DMS 273 (cell line): ENCODE measurements around the gene TOP2B.
A peak's percentile ranks its signal among the peaks of the same experiment; 100 is the strongest.

ENCODE experiments used
- DNase-seq: peaks from one replicate; lab custom pipeline; 2025; ENCODE audit not compliant: unreplicated experiment; lab: John Stamatoyannopoulos, UW

TOP2B gene

GRCh38 chr3:25584011-25584789, 80.5 kb downstream of the TOP2B start:
- DNase-seq: no peak

- DNase-seq: no peak
Observed at GRCh38 chr3:25583343-25583742, 81.4 kb downstream of the TOP2B start.

GRCh38 chr3:25582242-25582641, 82.5 kb downstream of the TOP2B start:
- DNase-seq: no peak

DNA sequence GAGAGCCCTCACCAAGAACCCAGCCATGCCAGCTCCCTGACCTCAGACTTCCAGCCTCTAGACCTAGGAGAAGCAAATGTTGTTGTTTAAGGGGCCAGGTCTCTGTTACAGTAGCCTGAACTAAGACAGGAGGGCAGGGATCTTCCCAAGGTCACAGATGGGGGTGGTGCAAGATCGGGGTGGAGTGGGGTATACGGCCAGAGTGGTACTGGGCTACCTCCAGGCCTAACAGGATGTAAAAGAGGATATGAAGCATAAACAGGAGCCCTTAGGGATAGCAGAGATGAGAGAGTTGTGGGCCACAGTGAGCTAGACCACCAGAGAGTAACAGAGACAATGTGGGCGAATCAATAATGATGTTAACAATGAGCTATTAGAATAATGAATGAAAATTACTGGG, 82.9 kb downstream of the TOP2B start:
- DNase-seq: no peak

GRCh38 chr3:25581335-25581734, 83.4 kb downstream of the TOP2B start:
- no peak for DNase-seq

GRCh38 chr3:25580534-25580933, 84.2 kb downstream of the TOP2B start:
- DNase-seq: no peak

GRCh38 chr3:25578059-25578458, 86.6 kb downstream of the TOP2B start:
- no peak for DNase-seq

DNA sequence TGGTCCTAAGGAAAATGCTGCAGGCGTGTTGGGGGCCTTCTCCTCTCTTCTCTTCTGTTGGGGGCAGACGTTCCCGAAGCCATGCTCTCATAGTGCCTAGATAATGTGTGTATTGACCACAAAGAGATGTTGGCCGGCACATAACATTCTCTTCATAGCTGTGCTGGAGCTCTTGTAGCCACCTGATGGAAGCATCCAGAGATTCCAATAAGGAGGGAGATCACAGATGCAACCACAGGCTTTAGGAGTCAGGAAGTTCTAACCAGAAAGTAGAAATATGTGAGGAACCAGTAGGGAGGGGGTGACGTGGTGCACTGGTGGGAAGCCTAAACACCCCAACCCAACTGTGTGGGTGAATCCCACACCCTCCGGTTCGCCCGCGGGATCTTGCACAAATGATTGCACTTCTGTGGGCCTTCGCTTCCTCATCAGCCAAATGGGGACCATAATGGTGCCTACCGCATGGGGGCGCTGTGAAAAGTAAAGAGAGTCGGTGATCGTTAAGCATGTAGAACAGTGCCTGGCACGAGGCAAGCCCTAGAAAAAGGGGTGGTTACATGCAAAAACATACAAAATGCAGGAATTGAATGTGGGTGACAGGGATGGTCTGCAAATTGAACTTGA, 87.8 kb downstream of the TOP2B start:
- DNase-seq: no peak

DNA sequence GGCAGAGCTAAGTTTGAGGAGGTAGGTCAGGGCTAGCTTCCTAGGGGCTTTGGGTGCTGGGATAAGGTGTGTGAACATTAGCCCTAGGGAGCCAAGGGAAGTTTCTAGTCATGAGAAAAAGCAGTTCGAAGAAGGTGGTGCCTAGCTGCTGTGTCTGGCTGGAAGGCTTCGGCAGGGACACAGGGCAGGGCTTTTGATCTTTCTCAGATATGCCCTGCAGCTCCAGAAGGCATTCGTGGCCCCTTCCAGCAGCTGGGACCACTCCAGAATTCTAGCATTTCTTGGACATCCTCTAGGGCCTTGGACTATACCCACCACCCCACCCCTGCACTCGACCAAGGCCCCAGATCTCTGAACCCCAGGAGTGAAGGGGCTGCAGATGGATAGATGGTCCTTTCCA, 88.6 kb downstream of the TOP2B start:
- DNase-seq: no peak

DNA sequence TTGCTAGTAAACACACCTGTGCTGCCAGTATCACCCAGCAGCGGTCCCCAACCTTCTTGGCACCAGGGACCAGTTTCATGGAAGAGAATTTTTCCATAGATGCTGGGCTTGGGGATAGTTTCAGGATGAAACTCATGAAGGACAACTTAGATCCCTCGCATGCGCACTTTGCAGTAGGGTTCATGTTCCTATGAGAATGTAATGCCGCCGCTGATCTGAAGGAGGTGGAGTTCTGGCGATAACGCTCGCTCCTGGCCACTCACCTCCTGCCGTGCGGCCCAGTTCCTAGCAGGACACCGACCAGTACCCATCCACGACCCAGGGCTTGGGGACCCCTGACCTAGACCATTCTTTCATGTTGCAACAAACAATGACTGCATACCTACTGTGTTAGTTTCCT, 89.7 kb downstream of the TOP2B start:
- no peak for DNase-seq

DNA sequence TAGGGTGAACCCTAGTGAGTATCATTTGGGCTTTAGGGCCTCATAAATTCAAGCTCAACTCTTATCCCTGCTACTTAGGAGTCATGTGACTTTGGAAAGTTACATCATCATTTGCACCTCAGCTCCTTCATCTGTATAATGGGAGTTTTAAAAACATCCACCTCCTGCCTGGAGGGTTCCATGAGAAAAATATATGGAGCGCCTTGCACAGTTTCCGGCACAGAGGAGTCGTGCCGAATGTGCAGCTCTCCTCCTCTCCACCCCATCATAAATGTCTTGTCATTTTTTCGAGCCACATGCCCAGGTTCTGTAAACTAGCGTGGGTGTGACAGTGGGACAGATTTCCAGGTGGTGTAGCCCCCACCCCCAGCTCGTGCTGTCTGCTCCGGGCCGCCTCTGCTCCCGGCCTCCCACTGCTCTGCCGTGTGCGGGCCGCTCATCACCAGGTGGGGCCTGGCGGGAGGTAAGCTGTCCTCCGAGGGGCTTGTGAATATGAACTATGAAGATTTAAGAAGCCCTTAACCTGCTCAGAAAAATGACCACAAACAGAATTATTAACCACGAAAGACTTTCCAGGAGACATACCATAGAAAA, 90.4 kb downstream of the TOP2B start:
- DNase-seq: no peak

- no peak for DNase-seq
Observed at GRCh38 chr3:25573386-25574171, 91.1 kb downstream of the TOP2B start.

GRCh38 chr3:25572919-25573385, 91.8 kb downstream of the TOP2B start:
- DNase-seq: no peak

DNA sequence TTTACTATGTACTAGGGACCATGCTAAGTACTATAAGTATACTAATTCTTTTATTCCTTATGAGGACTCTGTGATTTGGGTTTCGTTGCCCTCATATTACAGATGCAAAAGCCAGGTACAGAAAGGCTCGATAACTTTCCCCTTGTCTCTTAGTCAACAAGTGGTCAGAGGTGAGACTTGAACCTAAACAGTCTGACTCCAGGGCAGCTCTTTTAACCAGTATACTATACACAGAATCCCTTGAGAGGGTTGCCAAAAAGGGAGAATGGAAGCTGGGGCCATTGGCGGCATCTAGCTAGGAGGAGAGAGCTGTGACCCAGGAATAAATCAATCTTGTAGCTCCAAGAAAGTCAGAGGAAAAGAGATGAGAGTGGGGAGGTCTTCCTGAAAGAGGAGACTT, 92.4 kb downstream of the TOP2B start:
- DNase-seq: peak; percentile 3

DNA sequence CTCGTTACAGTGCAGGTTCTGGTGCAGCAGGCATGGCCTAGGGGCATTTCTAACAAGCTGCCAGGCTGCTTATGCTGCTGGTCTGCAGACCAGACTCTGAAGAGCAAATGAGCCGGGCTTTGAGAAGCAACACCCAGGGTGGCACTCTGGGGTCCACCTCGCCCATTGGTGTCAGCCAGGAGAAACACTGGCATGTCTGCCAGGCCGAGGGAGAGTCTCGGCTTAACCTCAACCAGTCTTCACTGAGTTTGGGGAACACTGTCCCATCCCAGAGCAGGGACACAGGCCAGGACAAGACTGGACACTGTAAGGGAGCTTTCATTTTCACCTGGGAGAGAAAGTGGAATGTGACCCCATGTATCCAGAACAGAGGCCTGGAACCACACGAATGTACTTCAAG, 93.4 kb downstream of the TOP2B start:
- no peak for DNase-seq

GRCh38 chr3:25568525-25569078, 96.1 kb downstream of the TOP2B start:
- DNase-seq: no peak

DNA sequence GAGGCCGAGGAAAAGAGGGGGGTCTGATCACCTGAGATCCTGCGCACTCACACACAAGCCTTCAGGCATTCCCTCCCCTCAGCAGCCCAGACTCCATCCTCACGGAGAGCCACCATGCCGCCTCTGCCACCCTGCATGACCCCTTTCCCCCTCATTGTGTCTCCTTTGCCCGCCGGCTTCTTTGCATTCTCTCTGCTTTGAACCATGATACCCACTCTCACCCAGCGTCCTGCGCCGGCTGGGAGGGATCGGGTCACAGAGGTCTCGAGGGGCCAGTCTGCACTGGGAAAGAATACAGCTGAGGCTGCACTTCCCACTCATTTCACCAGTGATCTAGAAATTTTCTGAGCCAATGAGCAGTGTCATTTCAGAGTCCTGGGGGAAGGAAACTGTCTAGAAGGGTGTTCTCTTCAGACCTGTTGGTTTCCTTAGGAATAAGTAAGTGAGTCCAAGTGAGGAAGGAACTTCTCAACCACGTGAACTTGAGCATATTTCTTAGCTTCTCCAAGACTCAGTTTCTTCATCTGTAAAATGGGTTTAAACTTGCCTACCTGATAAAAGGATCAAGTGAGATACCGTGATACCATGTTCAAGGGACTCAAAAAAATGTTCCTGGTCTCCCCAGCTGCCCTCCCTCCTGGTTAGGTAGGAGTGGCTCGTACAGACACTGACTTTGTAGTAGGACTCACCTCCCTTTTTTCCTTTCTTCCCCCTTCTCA, 96.7 kb downstream of the TOP2B start:
- DNase-seq: no peak

GRCh38 chr3:25567388-25567787, 97.3 kb downstream of the TOP2B start:
- no peak for DNase-seq

DNA sequence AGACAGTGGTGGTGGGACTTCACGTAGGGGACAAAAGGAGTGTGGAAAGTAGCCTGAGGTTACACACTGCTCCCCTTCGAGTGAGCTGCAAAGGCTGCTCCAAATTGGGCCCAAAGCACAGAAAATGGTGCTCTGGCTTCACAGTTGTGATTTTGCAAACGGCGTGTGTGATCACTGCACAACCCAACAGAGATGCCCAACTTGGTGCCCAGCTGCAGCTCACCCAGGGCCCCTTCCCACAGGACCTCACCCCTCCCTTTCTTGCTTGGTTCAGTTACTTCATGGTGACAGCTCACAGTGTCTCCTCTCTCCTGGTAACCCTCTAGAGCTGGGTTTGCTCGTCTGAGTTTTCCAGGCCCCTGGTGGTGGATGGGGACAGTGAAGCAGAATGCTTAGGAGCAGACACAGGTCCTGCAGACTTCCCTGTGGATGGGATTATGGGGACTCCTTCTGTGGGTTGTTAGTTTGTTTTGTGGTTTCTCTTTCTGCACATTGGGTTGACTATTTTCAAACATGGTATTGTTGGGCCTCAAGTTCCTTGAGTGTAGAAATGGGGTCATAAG, 98.3 kb downstream of the TOP2B start:
- DNase-seq: no peak

- DNase-seq: no peak
Observed at GRCh38 chr3:25565807-25566206, 98.9 kb downstream of the TOP2B start.
